Neural cell (in vitro differentiated cells): ENCODE measurements around the gene PARP15. TPM values are rescaled to one million over a fixed set of nuclear protein-coding genes. Genes with fewer than 3 reads are reported as not detected.

Experiments used
- H2AFZ ChIP-seq: fragments of 200-600, 300-800 bp; sonication (generic), shearing (Covaris generic); 2 replicates; pipeline ENCODE4 v1.6.0; 2014; ENCODE audit warnings: low read depth, mild to moderate bottlenecking, antibody characterized with exemption, low read length, moderate library complexity
- H3F3A ChIP-seq: fragments of 200-600 bp; shearing (Covaris generic); 2 replicates; pipeline ENCODE4 v1.6.1; 2016; ENCODE audit warnings: mild to moderate bottlenecking, moderate library complexity, mixed read lengths, antibody characterized with exemption, low read length; ENCODE audit not compliant: insufficient read depth, poor library complexity, severe bottlenecking
- H3K27ac ChIP-seq: fragments of 200-600, 300-800 bp; sonication (generic), shearing (Covaris generic); 2 replicates; pipeline ENCODE4 v1.5.1; 2014; ENCODE audit warnings: mild to moderate bottlenecking, low read length, moderate library complexity
- H3K27me3 ChIP-seq: fragments of 300-800, 200-600 bp; sonication (generic), shearing (Covaris generic); 2 replicates; pipeline ENCODE4 v1.6.0; 2014; ENCODE audit warnings: mild to moderate bottlenecking, low read depth, low read length, moderate library complexity; ENCODE audit not compliant: insufficient read depth
- H3K36me3 ChIP-seq: fragments of 300-800, 200-600 bp; sonication (generic), shearing (Covaris generic); 2 replicates; pipeline ENCODE4 v1.5.1; 2014; ENCODE audit warnings: mild to moderate bottlenecking, antibody characterized with exemption, low read length, moderate library complexity; ENCODE audit not compliant: insufficient read depth
- H3K4me2 ChIP-seq: fragments of 300-800, 200-600 bp; sonication (generic), shearing (Covaris generic); 2 replicates; pipeline ENCODE4 v1.6.0; 2014; ENCODE audit warnings: mild to moderate bottlenecking, low read length
- H3K4me3 ChIP-seq: fragments of 300-800, 200-600 bp; sonication (generic), shearing (Covaris generic); 2 replicates; pipeline ENCODE4 v1.5.1; 2014; ENCODE audit warnings: mild to moderate bottlenecking, low read length, moderate library complexity
- H3K79me2 ChIP-seq: fragments of 200-600 bp; shearing (Covaris generic); replicated peaks from 2 replicates; pipeline ENCODE4 v1.6.0; 2014; ENCODE audit warnings: mild to moderate bottlenecking, low read length, moderate library complexity; ENCODE audit not compliant: insufficient read depth
- H3K9ac ChIP-seq: fragments of 300-800, 200-600 bp; sonication (generic), shearing (Covaris generic); 2 replicates; pipeline ENCODE4 v1.6.1; 2016; ENCODE audit warnings: mild to moderate bottlenecking, low read length, mixed read lengths
- H3K9me2 ChIP-seq: fragments of 200-600 bp; shearing (Covaris generic); 2 replicates; pipeline ENCODE4 v1.6.1; 2016; ENCODE audit warnings: mild to moderate bottlenecking, low read length, mixed read lengths; ENCODE audit not compliant: insufficient read depth
- H3K9me3 ChIP-seq: fragments of 200-600, 300-800 bp; sonication (generic), shearing (Covaris generic); 2 replicates; pipeline ENCODE4 v1.6.1; 2016; ENCODE audit warnings: mild to moderate bottlenecking, mixed run types, low read length, moderate library complexity, mixed read lengths
- H4K20me1 ChIP-seq: fragments of 200-600 bp; shearing (Covaris generic); 2 replicates; pipeline ENCODE4 v1.6.1; 2016; ENCODE audit warnings: mild to moderate bottlenecking, mixed run types; ENCODE audit not compliant: insufficient read depth
- EP300 ChIP-seq: fragments of 450-650 bp; conservative IDR thresholded peaks from 2 replicates; pipeline ENCODE4 v1.6.1; 2014; ENCODE audit warnings: antibody characterized with exemption, mild to moderate bottlenecking, moderate library complexity; ENCODE audit not compliant: poor library complexity, severe bottlenecking
- EZH2 ChIP-seq: fragments of 200-600, 300-800 bp; shearing (Covaris generic), sonication (generic); IDR thresholded peaks from 2 replicates; pipeline ENCODE4 v1.6.1; 2014; ENCODE audit warnings: antibody characterized with exemption, low read length, borderline replicate concordance, mild to moderate bottlenecking; ENCODE audit not compliant: insufficient read depth, poor library complexity, severe bottlenecking
- MXI1 ChIP-seq: fragments of 450-650 bp; conservative IDR thresholded peaks from 2 replicates; pipeline ENCODE4 v1.6.1; 2014; ENCODE audit warnings: antibody characterized with exemption, mild to moderate bottlenecking; ENCODE audit not compliant: poor library complexity, severe bottlenecking
- POLR2AphosphoS5 ChIP-seq: IDR thresholded peaks from 2 replicates; pipeline ENCODE4 v1.6.1; 2012
- RAD21 ChIP-seq: fragments of 450-650 bp; conservative IDR thresholded peaks from 2 replicates; pipeline ENCODE4 v1.6.1; 2014; ENCODE audit warnings: antibody characterized with exemption, mild to moderate bottlenecking, moderate library complexity
- SMC3 ChIP-seq: fragments of 450-650 bp; conservative IDR thresholded peaks from 2 replicates; pipeline ENCODE4 v1.6.1; 2014; ENCODE audit warnings: antibody characterized with exemption, mild to moderate bottlenecking, moderate library complexity; ENCODE audit not compliant: poor library complexity
- TAF1 ChIP-seq: IDR thresholded peaks from 2 replicates; pipeline ENCODE4 v1.6.1; 2012; ENCODE audit warnings: low read depth
- polyA plus RNA-seq: library from polyadenylated mRNA; depleted of rRNA; stranded (reverse); fragments of >200 nt; gene quantifications from 2 replicates; pipeline ENCODE4 v1.2.3, GENCODE V29; 2014
- TF ChIP-seq, protein P1 (sequence below): IDR thresholded peaks from 2 replicates; pipeline ENCODE4 v1.6.1; 2012; ENCODE audit warnings: borderline replicate concordance
- TF ChIP-seq, protein P2 (sequence below): fragments of 450-650 bp; IDR thresholded peaks from 2 replicates; pipeline ENCODE4 v1.5.1; 2014; ENCODE audit warnings: antibody characterized with exemption, mild to moderate bottlenecking, moderate library complexity; ENCODE audit not compliant: poor library complexity, severe bottlenecking

PARP15 gene
- polyA plus RNA-seq, 1 donor from 2014 or later = not detected

GRCh38 chr3:122598556-122598955 lies 21.1 kb downstream of the PARP15 start:
- H3K9me3 ChIP-seq = no peaks in the 10 kb centered on the region
- no peaks in the 10 kb centered on the region for H3K27me3 ChIP-seq
- no peaks in the 10 kb centered on the region for H4K20me1 ChIP-seq
- no peaks in the 10 kb centered on the region for H3F3A ChIP-seq
- H3K4me2 ChIP-seq = no peak overlapping the region
- TF ChIP-seq, protein P1, sequence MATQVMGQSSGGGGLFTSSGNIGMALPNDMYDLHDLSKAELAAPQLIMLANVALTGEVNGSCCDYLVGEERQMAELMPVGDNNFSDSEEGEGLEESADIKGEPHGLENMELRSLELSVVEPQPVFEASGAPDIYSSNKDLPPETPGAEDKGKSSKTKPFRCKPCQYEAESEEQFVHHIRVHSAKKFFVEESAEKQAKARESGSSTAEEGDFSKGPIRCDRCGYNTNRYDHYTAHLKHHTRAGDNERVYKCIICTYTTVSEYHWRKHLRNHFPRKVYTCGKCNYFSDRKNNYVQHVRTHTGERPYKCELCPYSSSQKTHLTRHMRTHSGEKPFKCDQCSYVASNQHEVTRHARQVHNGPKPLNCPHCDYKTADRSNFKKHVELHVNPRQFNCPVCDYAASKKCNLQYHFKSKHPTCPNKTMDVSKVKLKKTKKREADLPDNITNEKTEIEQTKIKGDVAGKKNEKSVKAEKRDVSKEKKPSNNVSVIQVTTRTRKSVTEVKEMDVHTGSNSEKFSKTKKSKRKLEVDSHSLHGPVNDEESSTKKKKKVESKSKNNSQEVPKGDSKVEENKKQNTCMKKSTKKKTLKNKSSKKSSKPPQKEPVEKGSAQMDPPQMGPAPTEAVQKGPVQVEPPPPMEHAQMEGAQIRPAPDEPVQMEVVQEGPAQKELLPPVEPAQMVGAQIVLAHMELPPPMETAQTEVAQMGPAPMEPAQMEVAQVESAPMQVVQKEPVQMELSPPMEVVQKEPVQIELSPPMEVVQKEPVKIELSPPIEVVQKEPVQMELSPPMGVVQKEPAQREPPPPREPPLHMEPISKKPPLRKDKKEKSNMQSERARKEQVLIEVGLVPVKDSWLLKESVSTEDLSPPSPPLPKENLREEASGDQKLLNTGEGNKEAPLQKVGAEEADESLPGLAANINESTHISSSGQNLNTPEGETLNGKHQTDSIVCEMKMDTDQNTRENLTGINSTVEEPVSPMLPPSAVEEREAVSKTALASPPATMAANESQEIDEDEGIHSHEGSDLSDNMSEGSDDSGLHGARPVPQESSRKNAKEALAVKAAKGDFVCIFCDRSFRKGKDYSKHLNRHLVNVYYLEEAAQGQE = no peak
- no peak for TF ChIP-seq POLR2AphosphoS5
- no peak for TF ChIP-seq MXI1
- H3K36me3 ChIP-seq = no peaks in the 10 kb centered on the region
- H3K9ac ChIP-seq = no peak overlapping the region
- no peak overlapping the region for H2AFZ ChIP-seq
- no peak overlapping the region for H3K4me3 ChIP-seq
- no peaks in the 10 kb centered on the region for H3K9me2 ChIP-seq
- no peaks in the 10 kb centered on the region for H3K79me2 ChIP-seq
- H3K27ac ChIP-seq = no peak overlapping the region

GRCh38 chr3:122602011-122602710 lies 24.7 kb downstream of the PARP15 start:
- Histone ChIP-seq H3K4me2 (no peak overlapping the region), H3K79me2 (no peaks in the 10 kb centered on the region), H3F3A (no peaks in the 10 kb centered on the region), H3K27ac (no peak overlapping the region), H2AFZ (no peak overlapping the region), H4K20me1 (no peaks in the 10 kb centered on the region), H3K27me3 (no peaks in the 10 kb centered on the region), H3K9ac (no peak overlapping the region), H3K9me3 (no peaks in the 10 kb centered on the region), H3K36me3 (no peaks in the 10 kb centered on the region), H3K4me3 (no peak overlapping the region), H3K9me2 (no peaks in the 10 kb centered on the region)
- no peak for TF ChIP-seq EP300
- TF ChIP-seq, protein P2, sequence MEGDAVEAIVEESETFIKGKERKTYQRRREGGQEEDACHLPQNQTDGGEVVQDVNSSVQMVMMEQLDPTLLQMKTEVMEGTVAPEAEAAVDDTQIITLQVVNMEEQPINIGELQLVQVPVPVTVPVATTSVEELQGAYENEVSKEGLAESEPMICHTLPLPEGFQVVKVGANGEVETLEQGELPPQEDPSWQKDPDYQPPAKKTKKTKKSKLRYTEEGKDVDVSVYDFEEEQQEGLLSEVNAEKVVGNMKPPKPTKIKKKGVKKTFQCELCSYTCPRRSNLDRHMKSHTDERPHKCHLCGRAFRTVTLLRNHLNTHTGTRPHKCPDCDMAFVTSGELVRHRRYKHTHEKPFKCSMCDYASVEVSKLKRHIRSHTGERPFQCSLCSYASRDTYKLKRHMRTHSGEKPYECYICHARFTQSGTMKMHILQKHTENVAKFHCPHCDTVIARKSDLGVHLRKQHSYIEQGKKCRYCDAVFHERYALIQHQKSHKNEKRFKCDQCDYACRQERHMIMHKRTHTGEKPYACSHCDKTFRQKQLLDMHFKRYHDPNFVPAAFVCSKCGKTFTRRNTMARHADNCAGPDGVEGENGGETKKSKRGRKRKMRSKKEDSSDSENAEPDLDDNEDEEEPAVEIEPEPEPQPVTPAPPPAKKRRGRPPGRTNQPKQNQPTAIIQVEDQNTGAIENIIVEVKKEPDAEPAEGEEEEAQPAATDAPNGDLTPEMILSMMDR = no peak
- TF ChIP-seq POLR2AphosphoS5 = no peak
- no peak for TF ChIP-seq SMC3
- TF ChIP-seq TAF1 = no peak
- TF ChIP-seq RAD21 = no peak
- TF ChIP-seq EZH2 = no peak
- TF ChIP-seq, protein P1 = no peak
- TF ChIP-seq MXI1 = no peak
